ENCODE data around the gene SLC25A36. TPM values are rescaled to one million over a fixed set of nuclear protein-coding genes. Genes with fewer than 3 reads are reported as not detected.
"Not testable (repeated sequence)": the region's sequence is repeated elsewhere in the genome, so short reads cannot be mapped to it uniquely, and the experiment has no call there.

Gene SLC25A36
- total RNA-seq, 1 donor from 2014 or later = 130 TPM

- H3K4me3 Mint-ChIP-seq (ENCODE audit: low read depth) = no peak overlapping the region
- DNase-seq (ENCODE audit: low spot score, unreplicated experiment) = no peak
- no peaks in the 10 kb centered on the region for H3K27me3 Mint-ChIP-seq
- peaks cover 4% of the 10 kb centered on the region for H3K9me3 Mint-ChIP-seq (ENCODE audit: low read depth)
- H3K27ac Mint-ChIP-seq = peak overlapping the region; percentile 68
- H3K36me3 Mint-ChIP-seq (ENCODE audit: insufficient read depth) = no peaks in the 10 kb centered on the region
- TF ChIP-seq CTCF (IDR thresholded peaks at IDR 0.05; ENCODE audit: unreplicated experiment) = no peak
- H3K4me1 Mint-ChIP-seq (ENCODE audit: low read depth) = peaks cover 44% of the 10 kb centered on the region
Observed at GRCh38 chr3:140929446-140929845, 12.2 kb upstream of the SLC25A36 start.

- H3K36me3 Mint-ChIP-seq (ENCODE audit: insufficient read depth) = peaks cover 4% of the 10 kb centered on the region
- DNase-seq (ENCODE audit: low spot score, unreplicated experiment) = no peak
- no peaks in the 10 kb centered on the region for H3K27me3 Mint-ChIP-seq
- peaks cover 15% of the 10 kb centered on the region for H3K9me3 Mint-ChIP-seq (ENCODE audit: low read depth)
- H3K27ac Mint-ChIP-seq = no peak overlapping the region
- peaks cover 37% of the 10 kb centered on the region for H3K4me1 Mint-ChIP-seq (ENCODE audit: low read depth)
- peak overlapping the region; percentile 47 for H3K4me3 Mint-ChIP-seq (ENCODE audit: low read depth)
- no peak for TF ChIP-seq CTCF (IDR thresholded peaks at IDR 0.05; ENCODE audit: unreplicated experiment)
Observed at GRCh38 chr3:140931016-140931454, 10.6 kb upstream of the SLC25A36 start.

GRCh38 chr3:140931801-140932200, 9.8 kb upstream of the SLC25A36 start:
- Mint-ChIP-seq H3K4me1 (ENCODE audit: low read depth) (peaks cover 31% of the 10 kb centered on the region), H3K4me3 (ENCODE audit: low read depth) (no peak overlapping the region), H3K27me3 (no peaks in the 10 kb centered on the region), H3K36me3 (ENCODE audit: insufficient read depth) (peaks cover 10% of the 10 kb centered on the region), H3K27ac (no peak overlapping the region), H3K9me3 (ENCODE audit: low read depth) (peaks cover 22% of the 10 kb centered on the region)
- DNase-seq (ENCODE audit: low spot score, unreplicated experiment) = no peak
- no peak for TF ChIP-seq CTCF (IDR thresholded peaks at IDR 0.05; ENCODE audit: unreplicated experiment)

GRCh38 chr3:140933109-140933508, 8.5 kb upstream of the SLC25A36 start:
- Mint-ChIP-seq H3K27ac (peak overlapping the region; percentile 67), H3K4me1 (ENCODE audit: low read depth) (peaks cover 21% of the 10 kb centered on the region), H3K36me3 (ENCODE audit: insufficient read depth) (peaks cover 10% of the 10 kb centered on the region), H3K4me3 (ENCODE audit: low read depth) (no peak overlapping the region), H3K27me3 (no peaks in the 10 kb centered on the region), H3K9me3 (ENCODE audit: low read depth) (peaks cover 25% of the 10 kb centered on the region)
- DNase-seq (ENCODE audit: low spot score, unreplicated experiment) = no peak
- no peak for TF ChIP-seq CTCF (IDR thresholded peaks at IDR 0.05; ENCODE audit: unreplicated experiment)

- peaks cover 10% of the 10 kb centered on the region for H3K36me3 Mint-ChIP-seq (ENCODE audit: insufficient read depth)
- no peak for DNase-seq (ENCODE audit: low spot score, unreplicated experiment)
- H3K27me3 Mint-ChIP-seq = no peaks in the 10 kb centered on the region
- TF ChIP-seq CTCF (IDR thresholded peaks at IDR 0.05; ENCODE audit: unreplicated experiment) = no peak
- no peak overlapping the region for H3K27ac Mint-ChIP-seq
- no peak overlapping the region for H3K4me3 Mint-ChIP-seq (ENCODE audit: low read depth)
- peaks cover 19% of the 10 kb centered on the region for H3K4me1 Mint-ChIP-seq (ENCODE audit: low read depth)
- peaks cover 25% of the 10 kb centered on the region for H3K9me3 Mint-ChIP-seq (ENCODE audit: low read depth)
Observed at GRCh38 chr3:140933552-140933951, 8.1 kb upstream of the SLC25A36 start.

GRCh38 chr3:140939305-140939704, 2.3 kb upstream of the SLC25A36 start:
- not testable (repeated sequence) for DNase-seq (ENCODE audit: low spot score, unreplicated experiment); H3K36me3 Mint-ChIP-seq (ENCODE audit: insufficient read depth); H3K27me3 Mint-ChIP-seq; H3K4me3 Mint-ChIP-seq (ENCODE audit: low read depth); H3K27ac Mint-ChIP-seq
- peaks cover 23% of the 10 kb centered on the region for H3K9me3 Mint-ChIP-seq (ENCODE audit: low read depth)
- peaks cover 14% of the 10 kb centered on the region for H3K4me1 Mint-ChIP-seq (ENCODE audit: low read depth)

Data from progenitor cell of endocrine pancreas (in vitro differentiated cells).